ENCODE measurements around the gene TMEM87A.
"Not testable (repeated sequence)": the region's sequence is repeated elsewhere in the genome, so short reads cannot be mapped to it uniquely, and the experiment has no call there.

The TMEM87A gene, protein sequence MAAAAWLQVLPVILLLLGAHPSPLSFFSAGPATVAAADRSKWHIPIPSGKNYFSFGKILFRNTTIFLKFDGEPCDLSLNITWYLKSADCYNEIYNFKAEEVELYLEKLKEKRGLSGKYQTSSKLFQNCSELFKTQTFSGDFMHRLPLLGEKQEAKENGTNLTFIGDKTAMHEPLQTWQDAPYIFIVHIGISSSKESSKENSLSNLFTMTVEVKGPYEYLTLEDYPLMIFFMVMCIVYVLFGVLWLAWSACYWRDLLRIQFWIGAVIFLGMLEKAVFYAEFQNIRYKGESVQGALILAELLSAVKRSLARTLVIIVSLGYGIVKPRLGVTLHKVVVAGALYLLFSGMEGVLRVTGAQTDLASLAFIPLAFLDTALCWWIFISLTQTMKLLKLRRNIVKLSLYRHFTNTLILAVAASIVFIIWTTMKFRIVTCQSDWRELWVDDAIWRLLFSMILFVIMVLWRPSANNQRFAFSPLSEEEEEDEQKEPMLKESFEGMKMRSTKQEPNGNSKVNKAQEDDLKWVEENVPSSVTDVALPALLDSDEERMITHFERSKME

DNA sequence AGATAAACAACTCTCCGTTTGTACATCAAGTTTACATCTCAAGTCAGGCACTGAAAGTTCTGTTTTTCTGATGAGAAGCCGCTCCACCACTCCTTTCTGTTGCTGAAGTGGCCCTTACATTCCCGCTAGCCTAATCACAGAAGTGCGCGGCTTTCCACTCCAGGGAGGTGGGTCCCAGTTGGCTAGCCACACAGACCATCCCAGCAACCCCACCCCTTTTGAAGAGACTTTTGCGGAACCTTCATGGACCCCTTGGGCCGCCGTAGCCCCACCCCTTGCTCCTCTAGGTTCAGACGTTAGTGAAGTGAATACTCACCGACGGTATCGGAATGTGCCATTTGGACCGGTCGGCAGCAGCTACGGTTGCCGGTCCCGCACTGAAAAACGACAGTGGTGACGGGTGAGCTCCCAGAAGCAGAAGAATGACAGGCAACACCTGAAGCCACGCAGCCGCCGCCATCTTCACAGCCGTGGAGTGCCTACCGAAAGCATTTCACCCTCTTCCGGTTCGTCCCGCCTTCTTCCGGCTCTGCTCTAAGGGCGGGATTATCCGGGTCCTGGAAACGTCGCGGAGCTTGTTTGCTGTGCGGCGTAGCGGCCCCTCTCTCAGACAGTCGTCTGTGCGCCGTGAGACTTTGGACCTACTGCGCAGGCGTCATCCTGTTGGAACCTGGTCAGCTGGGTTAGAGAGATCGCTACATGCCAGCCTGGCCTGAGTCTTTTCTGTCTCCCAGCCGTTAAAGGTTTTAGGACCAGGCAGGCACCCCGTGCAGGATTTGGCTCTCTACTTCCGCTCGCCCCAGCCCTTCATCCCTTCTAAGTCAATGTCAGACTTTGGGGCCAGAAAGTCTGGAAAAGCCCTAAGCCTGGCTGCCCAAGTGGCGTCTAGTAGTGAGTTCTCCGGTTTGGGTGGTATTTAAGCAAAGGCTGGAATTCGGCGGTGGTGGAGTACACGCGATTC is at the start of gene TMEM87A, which contains the start of gene GANC:
TSS of gene TMEM87A (minus strand) at position 495 of the 961 bp plus-strand sequence. CDS start at position 460, 35 bp downstream.
TSS of gene GANC (plus strand) at position 263 of the 961 bp plus-strand sequence. CDS start 1,281 bp downstream, outside the sequence.
- TF ChIP-seq, protein P1, sequence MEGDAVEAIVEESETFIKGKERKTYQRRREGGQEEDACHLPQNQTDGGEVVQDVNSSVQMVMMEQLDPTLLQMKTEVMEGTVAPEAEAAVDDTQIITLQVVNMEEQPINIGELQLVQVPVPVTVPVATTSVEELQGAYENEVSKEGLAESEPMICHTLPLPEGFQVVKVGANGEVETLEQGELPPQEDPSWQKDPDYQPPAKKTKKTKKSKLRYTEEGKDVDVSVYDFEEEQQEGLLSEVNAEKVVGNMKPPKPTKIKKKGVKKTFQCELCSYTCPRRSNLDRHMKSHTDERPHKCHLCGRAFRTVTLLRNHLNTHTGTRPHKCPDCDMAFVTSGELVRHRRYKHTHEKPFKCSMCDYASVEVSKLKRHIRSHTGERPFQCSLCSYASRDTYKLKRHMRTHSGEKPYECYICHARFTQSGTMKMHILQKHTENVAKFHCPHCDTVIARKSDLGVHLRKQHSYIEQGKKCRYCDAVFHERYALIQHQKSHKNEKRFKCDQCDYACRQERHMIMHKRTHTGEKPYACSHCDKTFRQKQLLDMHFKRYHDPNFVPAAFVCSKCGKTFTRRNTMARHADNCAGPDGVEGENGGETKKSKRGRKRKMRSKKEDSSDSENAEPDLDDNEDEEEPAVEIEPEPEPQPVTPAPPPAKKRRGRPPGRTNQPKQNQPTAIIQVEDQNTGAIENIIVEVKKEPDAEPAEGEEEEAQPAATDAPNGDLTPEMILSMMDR (IDR thresholded peaks at IDR 0.05; ENCODE audit: insufficient read depth, missing control alignments), result no peak
- DNase-seq (ENCODE audit: insufficient read length, low spot score) (peak; percentile 57), FAIRE-seq (no peak)

DNA sequence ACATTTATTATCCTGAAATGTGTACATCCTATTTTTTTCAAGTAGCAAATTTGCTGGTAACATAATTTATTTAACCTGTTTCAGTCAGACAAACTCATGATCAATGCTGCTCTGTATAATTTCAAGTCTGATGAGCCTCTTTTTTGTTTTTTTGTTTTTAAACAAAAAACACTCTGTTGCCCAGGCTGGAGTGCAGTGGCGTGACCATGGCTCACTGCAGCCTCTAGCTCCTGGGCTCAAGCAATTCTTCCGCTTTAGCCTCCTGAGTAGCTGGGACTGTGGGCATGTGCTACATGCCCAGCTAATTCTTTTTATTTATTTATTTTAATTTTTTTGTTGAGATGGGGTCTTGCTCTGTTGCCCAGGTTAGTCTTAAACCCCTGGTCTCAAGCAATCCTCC is 46.0 kb upstream of the TMEM87A start:
- FAIRE-seq, result no peak
- DNase-seq (ENCODE audit: insufficient read length, low spot score), result no peak
- TF ChIP-seq, protein P1 (IDR thresholded peaks at IDR 0.05; ENCODE audit: insufficient read depth, missing control alignments), result no peak

DNA sequence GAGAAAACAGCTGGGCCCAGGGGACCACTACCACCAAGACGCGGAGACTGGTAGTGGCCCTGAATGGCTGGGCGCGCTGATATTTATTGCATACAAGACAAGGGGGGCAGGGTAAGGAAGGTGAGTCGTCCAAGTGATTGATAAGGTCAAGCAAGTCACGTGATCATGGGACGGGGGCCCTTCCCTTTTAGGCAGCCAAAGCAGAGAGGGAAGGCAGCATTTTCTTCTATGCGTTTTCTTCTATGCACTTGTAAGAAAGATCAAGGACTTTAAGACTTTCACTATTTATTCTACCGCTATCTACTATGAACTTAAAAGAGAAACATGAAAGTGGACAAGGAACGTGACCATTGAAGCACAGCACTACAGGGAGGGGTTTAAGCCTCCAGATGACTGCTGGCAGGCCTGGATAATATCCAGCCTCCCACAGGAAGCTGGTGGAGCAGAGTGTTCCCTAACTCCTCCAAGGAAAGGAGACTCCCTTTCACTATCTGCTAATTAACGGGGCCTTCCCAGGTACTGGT is 43.1 kb upstream of the TMEM87A start:
- not testable (repeated sequence) for DNase-seq (ENCODE audit: insufficient read length, low spot score); FAIRE-seq

DNA sequence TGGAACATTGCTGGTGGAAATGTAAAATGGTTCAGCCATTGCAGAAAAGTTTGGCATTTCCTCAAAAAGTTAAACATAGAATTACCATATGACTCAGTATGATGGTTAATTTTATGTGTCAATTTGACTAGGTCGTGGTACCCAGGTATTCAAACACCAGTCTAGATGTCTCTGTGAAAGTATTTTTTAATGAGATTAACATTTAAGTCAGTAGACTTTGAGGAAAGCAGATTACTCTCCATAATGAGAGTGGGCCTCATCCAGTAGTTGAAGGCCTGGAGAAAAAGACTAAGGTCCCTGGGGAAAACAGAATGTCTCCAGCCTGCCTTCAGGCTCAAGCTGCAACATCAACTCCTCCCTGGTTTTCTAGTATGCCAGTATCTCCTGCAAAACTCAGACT is 42.3 kb upstream of the TMEM87A start:
- peak; percentile 78 for FAIRE-seq
- TF ChIP-seq, protein P1 (IDR thresholded peaks at IDR 0.05; ENCODE audit: insufficient read depth, missing control alignments), result no peak
- peak; percentile 28 for DNase-seq (ENCODE audit: insufficient read length, low spot score)

DNA sequence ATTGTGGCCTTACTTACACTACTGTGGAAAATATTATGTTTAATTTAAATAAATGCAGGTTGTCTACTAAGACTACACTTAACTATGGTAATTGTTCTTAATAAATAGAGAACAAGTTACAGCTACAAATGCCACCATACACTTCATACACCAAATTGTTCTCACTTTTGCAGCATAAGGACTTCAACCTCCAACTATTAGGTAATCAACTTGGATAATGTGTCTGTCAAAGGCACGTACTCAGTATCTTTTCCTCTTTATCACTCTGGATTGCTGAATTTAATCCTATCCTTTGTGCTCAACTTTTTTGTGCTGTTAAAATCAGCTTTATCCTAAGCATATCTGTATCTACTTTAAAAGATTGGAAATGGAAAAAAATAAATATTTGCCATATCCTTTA is 41.6 kb upstream of the TMEM87A start:
- FAIRE-seq, result no peak
- DNase-seq (ENCODE audit: insufficient read length, low spot score), result no peak
- TF ChIP-seq, protein P1 (IDR thresholded peaks at IDR 0.05; ENCODE audit: insufficient read depth, missing control alignments), result no peak

DNA sequence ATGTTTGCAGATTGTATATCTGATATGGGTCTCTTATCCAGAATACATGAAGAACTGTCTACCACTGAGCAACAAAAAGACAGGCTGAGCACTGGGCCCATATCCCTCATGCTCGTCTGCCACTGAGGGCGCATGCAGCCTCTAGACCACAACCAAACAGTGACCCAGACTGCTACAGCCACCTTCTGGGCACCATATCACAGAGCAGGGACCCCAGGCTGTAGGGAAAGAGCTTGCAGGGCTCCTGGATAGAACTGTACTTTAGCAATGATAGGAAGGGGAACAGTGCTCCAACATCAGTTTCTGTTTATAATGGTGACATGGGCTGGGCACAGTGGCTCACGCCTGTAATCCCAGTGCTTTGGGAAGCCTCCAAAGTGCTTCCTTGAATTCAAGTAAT is 40.2 kb upstream of the TMEM87A start:
- FAIRE-seq, result no peak
- no peak for DNase-seq (ENCODE audit: insufficient read length, low spot score)
- TF ChIP-seq, protein P1 (IDR thresholded peaks at IDR 0.05; ENCODE audit: insufficient read depth, missing control alignments), result peak; percentile 9

DNA sequence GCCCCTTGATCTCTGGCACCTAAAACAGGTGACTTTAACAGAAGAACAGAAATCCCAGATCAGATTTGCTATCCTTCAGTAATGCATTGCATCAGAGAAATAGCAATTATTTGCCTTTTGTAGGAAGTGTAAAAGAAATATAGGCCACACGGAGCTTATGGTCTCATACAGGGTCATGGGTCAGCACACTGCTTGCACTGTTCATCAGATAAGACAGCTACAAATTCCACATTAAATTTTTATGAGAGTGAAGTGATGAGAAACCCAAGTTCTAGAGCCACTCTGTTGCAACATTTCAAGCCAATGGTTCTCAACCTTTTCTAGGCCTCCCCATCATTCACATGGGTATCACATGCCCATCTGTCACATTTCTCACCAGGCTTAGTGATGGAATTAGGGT is 33.4 kb upstream of the TMEM87A start:
- TF ChIP-seq, protein P1 (IDR thresholded peaks at IDR 0.05; ENCODE audit: insufficient read depth, missing control alignments), result no peak
- DNase-seq (ENCODE audit: insufficient read length, low spot score) (no peak), FAIRE-seq (no peak)

DNA sequence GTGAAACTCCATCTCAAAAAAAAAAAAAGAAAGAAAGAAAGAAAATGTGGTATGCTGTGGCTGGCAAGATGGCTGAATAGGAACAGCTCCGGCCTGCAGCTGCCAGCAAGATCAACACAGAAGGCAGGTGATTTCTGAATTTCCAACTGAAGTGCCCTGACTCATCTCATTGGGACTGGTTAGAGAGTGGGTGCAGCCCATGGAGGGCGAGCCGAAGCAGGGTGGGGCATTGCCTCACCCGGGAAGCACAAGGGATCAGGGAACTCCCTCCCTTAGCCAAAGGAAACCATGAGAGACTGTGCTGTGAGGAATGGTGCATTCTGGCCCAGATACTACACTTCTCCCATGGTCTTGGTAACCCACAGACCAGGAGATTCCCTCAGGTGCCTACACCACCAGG is 27.8 kb upstream of the TMEM87A start:
- FAIRE-seq; DNase-seq (ENCODE audit: insufficient read length, low spot score): not testable (repeated sequence)

All from D721Med (cell line).